Right atrium auricular region (tissue), 2 donors: ENCODE results near the gene F8. TPM values are rescaled to one million over a fixed set of nuclear protein-coding genes. Genes with fewer than 3 reads are reported as not detected.

Source experiments
- DNase-seq: peaks from one replicate; pipeline ENCODE4 v3.0.0-alpha.2; 2019; ENCODE audit warnings: low spot score
- H3K27ac ChIP-seq, 2 donors: fragments of 200-600 bp; sonication (generic); 1 replicate in 1 of 2; 2 replicates in 1 of 2; pipeline ENCODE4 v1.5.1; 2016 to 2019
- H3K27me3 ChIP-seq, 2 donors: fragments of 200-600 bp; sonication (generic); one replicate each; pipeline versions ENCODE4 v1.5.1 to v1.6.0; 2017 to 2019
- H3K36me3 ChIP-seq: fragments of 200-600 bp; sonication (generic); one replicate; pipeline ENCODE4 v1.5.1; 2016
- H3K4me1 ChIP-seq, 2 donors: fragments of 200-600 bp; sonication (generic); one replicate each; pipeline versions ENCODE4 v1.5.1 to v1.6.0; 2017 to 2019
- H3K4me3 ChIP-seq, 2 donors: fragments of 200-600 bp; sonication (generic); 1 replicate in 1 of 2; 2 replicates in 1 of 2; pipeline ENCODE4 v1.5.1; 2017 to 2019; ENCODE audit warnings: mild to moderate bottlenecking in 1 of 2, moderate library complexity in 1 of 2
- H3K9me3 ChIP-seq, 2 donors: fragments of 200-600 bp; sonication (generic); one replicate each; pipeline ENCODE4 v1.5.1; 2019
- total RNA-seq, 2 donors: library from RNA; depleted of rRNA; stranded (reverse); fragments of >200 nt; gene quantifications; one replicate each; pipeline ENCODE4 v1.1.0, GENCODE V29; 2016
- TF ChIP-seq, protein P1 (sequence below), 2 donors: fragments of 200-600 bp; sonication (generic); IDR thresholded peaks; one replicate each; pipeline ENCODE4 v1.5.1; 2019; ENCODE audit warnings: antibody characterized with exemption in 2 of 2

F8 gene
- total RNA-seq, 2 donors from 2014 or later = 41.2 to 42.9 TPM

DNA sequence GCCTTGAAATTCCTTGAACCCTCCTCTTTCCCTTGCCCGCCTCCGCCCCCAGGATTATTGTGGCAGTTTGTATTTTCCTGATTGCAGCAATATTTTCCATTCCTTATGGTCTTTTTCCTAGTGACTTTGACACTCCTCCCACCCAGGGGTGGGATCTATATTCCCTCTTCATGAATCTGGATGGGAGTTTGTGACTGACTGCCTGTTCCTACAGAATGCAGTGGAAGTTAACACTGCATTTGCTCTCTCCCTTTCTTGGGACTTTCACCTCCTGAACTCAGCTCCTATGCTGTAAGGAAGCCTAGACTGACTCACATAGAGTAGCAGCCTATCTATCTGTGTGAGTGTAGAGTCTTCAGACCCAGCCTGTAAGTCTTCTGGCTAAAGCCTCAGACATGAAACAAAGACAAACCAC is 6.4 kb upstream of the F8 start:
- no peaks in the 10 kb centered on the region for H3K27me3 ChIP-seq
- peaks cover 0 to 5% of the 10 kb centered on the region in 2 donors for H3K4me1 ChIP-seq
- TF ChIP-seq, protein P1, sequence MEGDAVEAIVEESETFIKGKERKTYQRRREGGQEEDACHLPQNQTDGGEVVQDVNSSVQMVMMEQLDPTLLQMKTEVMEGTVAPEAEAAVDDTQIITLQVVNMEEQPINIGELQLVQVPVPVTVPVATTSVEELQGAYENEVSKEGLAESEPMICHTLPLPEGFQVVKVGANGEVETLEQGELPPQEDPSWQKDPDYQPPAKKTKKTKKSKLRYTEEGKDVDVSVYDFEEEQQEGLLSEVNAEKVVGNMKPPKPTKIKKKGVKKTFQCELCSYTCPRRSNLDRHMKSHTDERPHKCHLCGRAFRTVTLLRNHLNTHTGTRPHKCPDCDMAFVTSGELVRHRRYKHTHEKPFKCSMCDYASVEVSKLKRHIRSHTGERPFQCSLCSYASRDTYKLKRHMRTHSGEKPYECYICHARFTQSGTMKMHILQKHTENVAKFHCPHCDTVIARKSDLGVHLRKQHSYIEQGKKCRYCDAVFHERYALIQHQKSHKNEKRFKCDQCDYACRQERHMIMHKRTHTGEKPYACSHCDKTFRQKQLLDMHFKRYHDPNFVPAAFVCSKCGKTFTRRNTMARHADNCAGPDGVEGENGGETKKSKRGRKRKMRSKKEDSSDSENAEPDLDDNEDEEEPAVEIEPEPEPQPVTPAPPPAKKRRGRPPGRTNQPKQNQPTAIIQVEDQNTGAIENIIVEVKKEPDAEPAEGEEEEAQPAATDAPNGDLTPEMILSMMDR (IDR thresholded peaks at IDR 0.05) = no peak
- peak overlapping the region; percentile 94 to 96 for H3K27ac ChIP-seq
- H3K36me3 ChIP-seq = peaks cover 5% of the 10 kb centered on the region
- no peaks in the 10 kb centered on the region for H3K9me3 ChIP-seq
- H3K4me3 ChIP-seq = peak overlapping the region in 1 of 2 donors; percentile 9
- DNase-seq = no peak

DNA sequence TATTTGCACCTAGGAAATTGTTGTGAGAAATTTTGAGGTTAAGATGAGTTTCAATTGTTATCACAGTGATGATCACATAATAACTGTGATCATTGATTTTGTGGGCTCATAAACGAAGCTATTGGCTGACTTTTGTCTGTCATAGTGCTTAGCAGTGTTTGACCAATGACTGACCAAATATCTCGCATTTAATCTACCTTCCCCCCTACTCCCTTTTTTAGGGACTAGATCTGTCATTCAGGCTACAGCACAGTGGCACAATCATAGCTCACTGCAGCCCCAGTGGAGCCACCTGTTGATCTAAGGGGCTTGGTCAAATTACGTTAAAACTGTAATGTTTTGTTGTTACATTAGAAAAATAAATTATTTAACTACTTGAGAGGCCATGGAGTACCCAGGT is 5.6 kb upstream of the F8 start:
- Histone ChIP-seq H3K27ac (peak overlapping the region; percentile 94 to 96), H3K36me3 (no peaks in the 10 kb centered on the region), H3K4me3 (peak overlapping the region; percentile 50 to 56), H3K4me1 (peaks cover 0 to 5% of the 10 kb centered on the region in 2 donors), H3K9me3 (no peaks in the 10 kb centered on the region), H3K27me3 (no peaks in the 10 kb centered on the region)
- no peak for DNase-seq
- TF ChIP-seq, protein P1 (IDR thresholded peaks at IDR 0.05) = no peak

DNA sequence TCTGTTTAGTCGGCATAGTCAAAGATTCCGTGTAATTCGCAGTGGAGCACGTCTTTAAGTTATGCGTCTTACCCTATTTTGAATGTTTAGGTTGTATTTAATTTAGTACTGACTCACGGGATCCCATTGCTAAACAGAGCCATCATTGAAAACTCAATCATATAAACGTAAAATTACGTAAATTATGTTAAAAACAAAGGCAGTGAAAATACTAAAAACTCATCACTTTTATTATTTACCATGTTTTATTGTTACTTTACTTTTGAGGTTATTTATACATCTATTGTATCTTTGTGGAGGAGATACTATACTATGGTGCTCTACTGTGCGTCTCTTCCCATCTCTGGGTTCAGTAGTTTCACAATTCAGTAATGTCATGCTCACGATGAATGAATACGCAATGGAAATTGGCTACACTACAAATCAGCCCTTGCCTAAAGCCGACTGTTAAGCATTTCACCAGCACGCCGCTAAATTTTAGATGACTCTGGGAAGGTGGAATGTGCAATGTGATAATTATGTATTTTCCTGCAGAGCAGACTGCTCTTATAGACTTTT is 5.1 kb upstream of the F8 start:
- Histone ChIP-seq H3K4me1 (peaks cover 0 to 5% of the 10 kb centered on the region in 2 donors), H3K36me3 (no peaks in the 10 kb centered on the region), H3K27ac (peak overlapping the region; percentile 94 to 96), H3K9me3 (no peaks in the 10 kb centered on the region), H3K27me3 (no peaks in the 10 kb centered on the region), H3K4me3 (peak overlapping the region; percentile 50 to 56)
- DNase-seq = no peak
- TF ChIP-seq, protein P1 (IDR thresholded peaks at IDR 0.05) = no peak

DNA sequence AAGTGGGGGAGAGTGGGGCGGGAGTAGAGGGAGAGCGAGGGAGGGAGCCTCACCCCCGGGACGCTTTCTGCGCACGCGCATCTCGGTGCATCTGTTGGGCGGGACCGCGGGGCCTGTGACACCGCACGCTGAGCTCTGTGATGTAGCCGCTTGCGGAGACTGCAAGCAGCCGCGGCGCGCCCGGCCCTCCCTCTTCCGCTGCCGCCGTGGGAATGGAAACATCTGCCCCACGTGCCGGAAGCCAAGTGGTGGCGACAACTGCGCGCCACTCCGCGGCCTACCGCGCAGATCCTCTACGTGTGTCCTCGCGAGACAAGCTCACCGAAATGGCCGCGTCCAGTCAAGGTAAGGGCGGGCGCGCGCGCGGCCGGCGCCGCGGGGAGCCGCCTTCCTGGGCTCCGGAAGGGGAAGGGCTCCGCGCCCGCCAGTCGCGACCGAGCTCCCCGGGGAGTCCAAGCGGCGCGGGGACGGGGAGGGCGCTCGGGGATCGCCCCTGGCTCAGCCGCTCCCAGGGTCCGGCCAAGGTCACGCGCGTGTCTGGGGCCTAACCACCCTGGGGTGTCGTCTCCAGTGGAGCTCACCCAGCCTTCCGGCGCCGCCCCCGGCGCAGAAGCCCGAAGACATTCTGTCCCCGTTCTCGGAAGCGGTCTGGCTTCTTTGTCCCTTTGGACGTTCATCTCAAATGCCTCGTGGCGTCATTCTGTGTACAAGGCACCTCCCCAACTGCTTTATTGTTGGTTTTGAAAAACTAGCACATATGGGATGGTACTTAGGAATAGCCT is 4.4 kb upstream of the F8 start, which contains the start of gene FUNDC2:
FUNDC2 (plus strand) TSS at position 118 of the 782 bp plus-strand sequence; CDS start at position 213, 95 bp downstream.
- peak within 1 kb of the TSS; percentile 94 to 96 for H3K27ac ChIP-seq
- H3K9me3 ChIP-seq = no peaks in the 10 kb centered on the region
- H3K36me3 ChIP-seq = no peaks in the 10 kb centered on the region
- TF ChIP-seq, protein P1 (IDR thresholded peaks at IDR 0.05) = no peak
- H3K4me3 ChIP-seq = peak within 1 kb of the TSS; percentile 50 to 56
- peaks cover 0 to 5% of the 10 kb centered on the region in 2 donors for H3K4me1 ChIP-seq
- DNase-seq = peak; percentile 95
- H3K27me3 ChIP-seq = no peaks in the 10 kb centered on the region

DNA sequence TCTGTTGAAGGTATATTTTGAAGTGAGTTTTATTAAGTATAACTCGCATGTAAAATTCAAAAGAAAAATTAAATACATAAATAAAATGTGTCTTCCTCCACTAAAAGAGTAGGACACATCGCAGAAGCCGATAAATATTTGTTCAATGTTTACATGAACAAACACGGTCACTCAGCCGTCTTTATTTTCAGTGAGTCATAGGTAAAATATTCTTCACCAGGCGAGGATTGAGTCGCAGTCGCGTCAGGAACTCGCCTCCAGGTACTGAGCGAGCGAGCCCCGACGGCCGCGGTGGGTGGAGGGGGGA is 3.9 kb upstream of the F8 start:
- peak overlapping the region; percentile 94 to 96 for H3K27ac ChIP-seq
- TF ChIP-seq, protein P1 (IDR thresholded peaks at IDR 0.05) = no peak
- no peak for DNase-seq
- peaks cover 0 to 5% of the 10 kb centered on the region in 2 donors for H3K4me1 ChIP-seq
- no peaks in the 10 kb centered on the region for H3K9me3 ChIP-seq
- H3K4me3 ChIP-seq = peak overlapping the region; percentile 50 to 56
- H3K36me3 ChIP-seq = no peaks in the 10 kb centered on the region
- H3K27me3 ChIP-seq = no peaks in the 10 kb centered on the region
